PC-9 (cell line): ENCODE results near the gene FBXL17.

Experiments used
- CTCF ChIP-seq: fragments of 200-600 bp; sonication (generic); conservative IDR thresholded peaks from 2 replicates; pipeline ENCODE4 v1.6.1; 2017; ENCODE audit warnings: mixed run types, antibody characterized with exemption, mild to moderate bottlenecking, moderate library complexity
- EZH2 ChIP-seq: fragments of 200-600 bp; sonication (generic); IDR thresholded peaks from 2 replicates; pipeline ENCODE4 v1.8.0; 2017; ENCODE audit warnings: antibody characterized with exemption, low read depth

GRCh38 chr5:108122702-108123101, 259.2 kb downstream of the FBXL17 start:
- TF ChIP-seq CTCF (no peak), EZH2 (no peak)
